ENCODE measurements around the gene RELT.

DNA sequence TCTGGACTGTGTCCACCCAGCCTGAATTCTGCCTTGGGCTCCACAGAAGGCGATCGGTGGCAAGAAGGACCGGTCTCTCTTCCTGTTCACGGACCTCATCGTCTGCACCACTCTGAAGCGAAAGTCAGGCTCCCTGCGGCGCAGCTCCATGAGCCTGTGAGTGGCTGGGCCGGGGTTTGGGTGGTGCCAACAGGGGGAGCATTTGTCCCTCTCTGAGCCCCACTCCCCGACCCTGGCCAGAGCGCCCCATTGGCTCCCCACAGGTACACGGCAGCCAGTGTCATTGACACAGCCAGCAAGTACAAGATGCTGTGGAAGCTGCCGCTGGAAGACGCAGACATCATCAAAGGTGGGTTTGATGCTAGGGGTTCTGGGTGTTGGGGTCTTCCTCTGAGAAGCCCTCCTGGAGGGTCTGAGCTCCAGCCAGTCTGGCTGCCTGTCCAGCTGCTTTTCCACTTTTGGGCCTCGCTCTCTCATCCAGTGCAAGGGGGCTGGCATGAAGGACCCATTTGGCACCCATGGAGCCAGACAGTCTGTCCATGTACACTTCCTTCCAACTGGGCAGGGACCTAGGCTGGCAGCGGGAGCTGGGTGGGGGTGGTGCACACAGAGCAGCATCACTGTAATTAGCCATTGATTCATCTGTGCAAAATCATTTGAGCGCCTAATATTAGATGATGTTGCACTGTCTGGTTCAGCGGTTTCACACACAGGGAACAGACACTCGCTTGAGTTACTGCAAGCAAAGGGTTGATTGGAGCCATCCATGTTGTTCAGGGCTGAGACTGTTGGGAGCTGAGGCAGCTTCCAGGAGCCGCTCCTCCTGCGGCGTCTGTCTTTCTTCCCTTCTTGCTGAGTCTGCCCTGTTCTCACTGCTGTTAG lies 19.0 kb upstream of the RELT start:
- TF ChIP-seq, protein P1, sequence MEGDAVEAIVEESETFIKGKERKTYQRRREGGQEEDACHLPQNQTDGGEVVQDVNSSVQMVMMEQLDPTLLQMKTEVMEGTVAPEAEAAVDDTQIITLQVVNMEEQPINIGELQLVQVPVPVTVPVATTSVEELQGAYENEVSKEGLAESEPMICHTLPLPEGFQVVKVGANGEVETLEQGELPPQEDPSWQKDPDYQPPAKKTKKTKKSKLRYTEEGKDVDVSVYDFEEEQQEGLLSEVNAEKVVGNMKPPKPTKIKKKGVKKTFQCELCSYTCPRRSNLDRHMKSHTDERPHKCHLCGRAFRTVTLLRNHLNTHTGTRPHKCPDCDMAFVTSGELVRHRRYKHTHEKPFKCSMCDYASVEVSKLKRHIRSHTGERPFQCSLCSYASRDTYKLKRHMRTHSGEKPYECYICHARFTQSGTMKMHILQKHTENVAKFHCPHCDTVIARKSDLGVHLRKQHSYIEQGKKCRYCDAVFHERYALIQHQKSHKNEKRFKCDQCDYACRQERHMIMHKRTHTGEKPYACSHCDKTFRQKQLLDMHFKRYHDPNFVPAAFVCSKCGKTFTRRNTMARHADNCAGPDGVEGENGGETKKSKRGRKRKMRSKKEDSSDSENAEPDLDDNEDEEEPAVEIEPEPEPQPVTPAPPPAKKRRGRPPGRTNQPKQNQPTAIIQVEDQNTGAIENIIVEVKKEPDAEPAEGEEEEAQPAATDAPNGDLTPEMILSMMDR (IDR thresholded peaks at IDR 0.05; ENCODE audit: low read length), result no peak
- TF ChIP-seq EZH2 (optimal IDR thresholded peaks at IDR 0.05; ENCODE audit: low read depth, low read length), result no peak

All from MM.1S (cell line).